ENCODE data around the gene C22orf15.

Gene C22orf15

DNA sequence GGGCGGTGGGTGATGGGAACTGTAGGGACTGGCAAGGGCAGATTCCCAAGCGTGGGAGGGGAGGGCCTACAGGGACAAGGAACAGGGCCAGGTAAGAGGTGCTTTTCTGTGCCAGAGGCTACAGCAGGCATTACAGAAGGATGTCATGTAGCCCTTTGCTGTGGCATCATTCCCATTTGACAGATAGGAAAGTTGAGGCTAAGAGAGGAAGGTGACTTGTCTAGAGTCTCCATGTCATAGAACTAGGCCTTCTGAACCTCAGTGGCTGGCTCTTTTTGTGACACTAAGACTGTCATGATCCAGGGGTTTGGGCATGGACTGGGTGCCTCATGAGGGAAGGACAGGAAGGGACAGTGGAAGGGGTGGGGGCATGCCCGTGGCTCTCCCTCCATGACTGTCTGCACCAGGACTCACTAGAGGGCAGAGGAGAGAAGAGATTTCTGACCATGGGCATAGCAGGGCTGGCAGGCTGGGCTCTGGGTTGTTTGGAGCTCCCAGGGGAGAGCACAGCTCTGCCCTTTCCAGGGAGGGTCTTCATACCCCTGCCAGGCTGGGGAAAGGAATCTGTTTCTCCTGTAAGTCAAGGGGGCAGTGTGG, 13.1 kb downstream of the C22orf15 start:
- 82% methylated on average over 3 of the region's 3 CpGs for WGBS
- Histone ChIP-seq H3K27me3 (ENCODE audit: insufficient read depth, low read length) (peaks cover 20% of the 10 kb centered on the region), H3K4me3 (ENCODE audit: low read length) (no peak overlapping the region), H3K36me3 (ENCODE audit: insufficient read depth, low read length) (no peaks in the 10 kb centered on the region), H3K9ac (ENCODE audit: low read depth, low read length) (no peak overlapping the region), H3K4me1 (ENCODE audit: insufficient read depth, low read length) (peaks cover 7% of the 10 kb centered on the region; the same call in 1 of the 2 replicates), H3K27ac (ENCODE audit: low read depth, low read length) (no peak overlapping the region), H3K9me3 (ENCODE audit: insufficient read depth, low read depth, low read length) (no peaks in the 10 kb centered on the region)

GRCh38 chr22:23777776-23778576, 15.2 kb downstream of the C22orf15 start:
- no peak overlapping the region for H3K27ac ChIP-seq (ENCODE audit: low read depth, low read length)
- H3K4me1 ChIP-seq (ENCODE audit: insufficient read depth, low read length), result no peaks in the 10 kb centered on the region
- WGBS, result 88% methylated on average over 11 of the region's 11 CpGs
- no peak overlapping the region for H3K4me3 ChIP-seq (ENCODE audit: low read length)
- no peaks in the 10 kb centered on the region for H3K9me3 ChIP-seq (ENCODE audit: insufficient read depth, low read depth, low read length)
- no peaks in the 10 kb centered on the region for H3K36me3 ChIP-seq (ENCODE audit: insufficient read depth, low read length)
- no peak overlapping the region for H3K9ac ChIP-seq (ENCODE audit: low read depth, low read length)
- H3K27me3 ChIP-seq (ENCODE audit: insufficient read depth, low read length), result peaks cover 18% of the 10 kb centered on the region

DNA sequence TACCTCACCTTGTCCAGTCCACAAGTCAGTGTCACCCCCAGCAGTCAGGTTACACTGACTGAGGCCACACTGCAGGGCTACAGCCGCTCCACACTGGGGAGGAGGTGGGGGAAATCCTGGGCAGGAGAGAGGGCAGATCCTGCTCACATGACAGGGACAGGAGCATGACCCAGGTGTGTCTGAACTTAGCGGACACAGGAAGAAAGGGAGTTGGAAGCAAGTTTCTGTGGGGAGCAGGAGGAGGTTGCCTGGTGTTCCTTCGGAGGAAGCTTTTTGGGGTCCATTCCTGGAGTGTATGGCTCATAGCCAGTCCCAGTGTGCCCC, 15.7 kb downstream of the C22orf15 start:
- Histone ChIP-seq H3K4me1 (ENCODE audit: insufficient read depth, low read length) (no peaks in the 10 kb centered on the region), H3K27ac (ENCODE audit: low read depth, low read length) (no peak overlapping the region), H3K36me3 (ENCODE audit: insufficient read depth, low read length) (no peaks in the 10 kb centered on the region), H3K4me3 (ENCODE audit: low read length) (no peak overlapping the region), H3K9me3 (ENCODE audit: insufficient read depth, low read depth, low read length) (no peaks in the 10 kb centered on the region), H3K9ac (ENCODE audit: low read depth, low read length) (no peak overlapping the region), H3K27me3 (ENCODE audit: insufficient read depth, low read length) (peaks cover 13% of the 10 kb centered on the region)
- WGBS, result 90% methylated on average over 3 of the region's 3 CpGs

- no peak overlapping the region for H3K9ac ChIP-seq (ENCODE audit: low read depth, low read length)
- H3K36me3 ChIP-seq (ENCODE audit: insufficient read depth, low read length), result no peaks in the 10 kb centered on the region
- no peak overlapping the region for H3K4me3 ChIP-seq (ENCODE audit: low read length)
- H3K9me3 ChIP-seq (ENCODE audit: insufficient read depth, low read depth, low read length), result no peaks in the 10 kb centered on the region
- H3K4me1 ChIP-seq (ENCODE audit: insufficient read depth, low read length), result no peaks in the 10 kb centered on the region
- 94% methylated on average over 16 of the region's 16 CpGs for WGBS
- H3K27ac ChIP-seq (ENCODE audit: low read depth, low read length), result no peak overlapping the region
- H3K27me3 ChIP-seq (ENCODE audit: insufficient read depth, low read length), result peaks cover 7% of the 10 kb centered on the region
Observed at GRCh38 chr22:23779083-23779482, 16.3 kb downstream of the C22orf15 start.

DNA sequence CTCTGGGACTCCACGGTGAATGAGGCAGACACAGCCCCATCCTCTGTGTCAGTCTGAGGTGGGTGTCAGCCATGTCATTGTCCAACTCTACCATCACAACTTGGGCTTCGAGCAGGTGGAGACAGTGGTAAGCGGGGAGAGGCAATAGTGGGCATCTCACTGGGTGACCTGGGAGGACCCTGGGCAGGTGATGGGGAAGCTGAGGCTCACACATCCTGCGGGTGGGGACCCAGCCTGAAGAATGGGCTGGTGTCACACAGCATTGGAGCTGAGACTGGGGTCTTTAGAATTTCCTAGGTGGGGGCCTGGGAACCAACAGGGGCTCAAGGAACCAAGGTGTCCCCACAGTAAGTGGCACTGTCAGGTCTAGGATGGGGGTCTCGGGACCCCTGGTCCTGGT, 16.9 kb downstream of the C22orf15 start:
- WGBS, result 92% methylated on average over 5 of the region's 5 CpGs
- H3K36me3 ChIP-seq (ENCODE audit: insufficient read depth, low read length), result no peaks in the 10 kb centered on the region

DNA sequence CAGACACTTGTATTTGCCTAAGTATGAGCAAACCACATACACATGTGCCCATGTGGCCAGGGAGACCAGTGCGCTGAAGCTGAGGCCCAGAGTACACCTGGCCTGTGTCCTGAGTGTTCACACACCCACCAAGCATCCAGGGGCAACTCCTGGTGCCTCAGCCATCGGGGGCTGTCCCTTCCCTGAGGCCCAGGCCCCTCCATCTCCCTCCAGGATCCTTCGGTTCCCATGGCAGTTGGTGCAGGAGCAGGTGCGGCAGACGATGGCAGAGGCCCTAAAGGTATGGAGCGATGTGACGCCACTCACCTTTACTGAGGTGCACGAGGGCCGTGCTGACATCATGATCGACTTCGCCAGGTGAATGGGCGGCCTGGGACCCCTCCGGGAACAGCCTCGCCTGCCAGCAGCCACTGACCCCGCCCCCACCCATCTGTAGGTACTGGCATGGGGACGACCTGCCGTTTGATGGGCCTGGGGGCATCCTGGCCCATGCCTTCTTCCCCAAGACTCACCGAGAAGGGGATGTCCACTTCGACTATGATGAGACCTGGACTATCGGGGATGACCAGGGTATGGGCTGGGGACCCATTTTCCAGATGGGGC, 17.5 kb downstream of the C22orf15 start:
- Histone ChIP-seq H3K9me3 (ENCODE audit: insufficient read depth, low read depth, low read length) (no peaks in the 10 kb centered on the region), H3K9ac (ENCODE audit: low read depth, low read length) (no peak overlapping the region), H3K4me1 (ENCODE audit: insufficient read depth, low read length) (no peaks in the 10 kb centered on the region), H3K36me3 (ENCODE audit: insufficient read depth, low read length) (no peaks in the 10 kb centered on the region), H3K4me3 (ENCODE audit: low read length) (no peak overlapping the region), H3K27me3 (ENCODE audit: insufficient read depth, low read length) (no peaks in the 10 kb centered on the region), H3K27ac (ENCODE audit: low read depth, low read length) (no peak overlapping the region)
- WGBS, result 89% methylated on average over 20 of the region's 20 CpGs

More for the DNA sequence above, 16.9 kb downstream of the C22orf15 start:
- Histone ChIP-seq H3K27me3 (ENCODE audit: insufficient read depth, low read length) (peaks cover under 1% of the 10 kb centered on the region), H3K9me3 (ENCODE audit: insufficient read depth, low read depth, low read length) (no peaks in the 10 kb centered on the region), H3K27ac (ENCODE audit: low read depth, low read length) (no peak overlapping the region), H3K4me3 (ENCODE audit: low read length) (no peak overlapping the region), H3K4me1 (ENCODE audit: insufficient read depth, low read length) (no peaks in the 10 kb centered on the region), H3K9ac (ENCODE audit: low read depth, low read length) (no peak overlapping the region)

DNA sequence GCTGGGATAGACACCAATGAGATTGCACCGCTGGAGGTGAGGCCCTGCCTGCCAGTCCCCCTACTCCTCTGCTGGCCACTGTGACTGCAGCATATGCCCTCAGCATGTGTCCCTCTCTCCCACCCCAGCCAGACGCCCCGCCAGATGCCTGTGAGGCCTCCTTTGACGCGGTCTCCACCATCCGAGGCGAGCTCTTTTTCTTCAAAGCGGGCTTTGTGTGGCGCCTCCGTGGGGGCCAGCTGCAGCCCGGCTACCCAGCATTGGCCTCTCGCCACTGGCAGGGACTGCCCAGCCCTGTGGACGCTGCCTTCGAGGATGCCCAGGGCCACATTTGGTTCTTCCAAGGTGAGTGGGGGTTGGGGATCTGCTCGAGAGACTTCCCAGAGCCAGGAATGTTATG, 18.3 kb downstream of the C22orf15 start:
- Histone ChIP-seq H3K27ac (ENCODE audit: low read depth, low read length) (no peak overlapping the region), H3K4me1 (ENCODE audit: insufficient read depth, low read length) (0 out of 2 replicates have a peak, but pooled peaks cover under 1% of the 10 kb centered on the region), H3K27me3 (ENCODE audit: insufficient read depth, low read length) (no peaks in the 10 kb centered on the region), H3K4me3 (ENCODE audit: low read length) (no peak overlapping the region), H3K9me3 (ENCODE audit: insufficient read depth, low read depth, low read length) (no peaks in the 10 kb centered on the region), H3K9ac (ENCODE audit: low read depth, low read length) (no peak overlapping the region), H3K36me3 (ENCODE audit: insufficient read depth, low read length) (no peaks in the 10 kb centered on the region)
- WGBS, result 86% methylated on average over 15 of the region's 15 CpGs

- Histone ChIP-seq H3K9ac (ENCODE audit: low read depth, low read length) (no peak overlapping the region), H3K27ac (ENCODE audit: low read depth, low read length) (no peak overlapping the region), H3K27me3 (ENCODE audit: insufficient read depth, low read length) (no peaks in the 10 kb centered on the region), H3K4me1 (ENCODE audit: insufficient read depth, low read length) (peaks cover 6% of the 10 kb centered on the region; the same call in 1 of the 2 replicates), H3K36me3 (ENCODE audit: insufficient read depth, low read length) (no peaks in the 10 kb centered on the region), H3K4me3 (ENCODE audit: low read length) (no peak overlapping the region), H3K9me3 (ENCODE audit: insufficient read depth, low read depth, low read length) (no peaks in the 10 kb centered on the region)
- WGBS, result 80% methylated on average over 14 of the region's 14 CpGs
Observed at GRCh38 chr22:23781511-23782183, 18.9 kb downstream of the C22orf15 start.

DNA sequence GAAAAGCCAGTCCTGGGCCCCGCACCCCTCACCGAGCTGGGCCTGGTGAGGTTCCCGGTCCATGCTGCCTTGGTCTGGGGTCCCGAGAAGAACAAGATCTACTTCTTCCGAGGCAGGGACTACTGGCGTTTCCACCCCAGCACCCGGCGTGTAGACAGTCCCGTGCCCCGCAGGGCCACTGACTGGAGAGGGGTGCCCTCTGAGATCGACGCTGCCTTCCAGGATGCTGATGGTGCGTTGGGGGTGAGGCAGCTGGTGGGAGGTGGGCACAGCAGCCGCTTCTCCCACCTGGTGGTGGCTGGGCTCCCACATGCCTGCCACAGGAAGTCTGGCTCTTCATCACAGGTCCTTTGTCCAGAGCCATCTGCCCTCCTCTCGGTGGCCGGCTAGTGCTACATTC, 19.5 kb downstream of the C22orf15 start:
- Histone ChIP-seq H3K27me3 (ENCODE audit: insufficient read depth, low read length) (no peaks in the 10 kb centered on the region), H3K27ac (ENCODE audit: low read depth, low read length) (no peak overlapping the region), H3K9me3 (ENCODE audit: insufficient read depth, low read depth, low read length) (no peaks in the 10 kb centered on the region), H3K4me1 (ENCODE audit: insufficient read depth, low read length) (peaks cover 6% of the 10 kb centered on the region; the same call in 1 of the 2 replicates), H3K4me3 (ENCODE audit: low read length) (no peak overlapping the region), H3K36me3 (ENCODE audit: insufficient read depth, low read length) (no peaks in the 10 kb centered on the region), H3K9ac (ENCODE audit: low read depth, low read length) (no peak overlapping the region)
- WGBS, result 94% methylated on average over 16 of the region's 16 CpGs

DNA sequence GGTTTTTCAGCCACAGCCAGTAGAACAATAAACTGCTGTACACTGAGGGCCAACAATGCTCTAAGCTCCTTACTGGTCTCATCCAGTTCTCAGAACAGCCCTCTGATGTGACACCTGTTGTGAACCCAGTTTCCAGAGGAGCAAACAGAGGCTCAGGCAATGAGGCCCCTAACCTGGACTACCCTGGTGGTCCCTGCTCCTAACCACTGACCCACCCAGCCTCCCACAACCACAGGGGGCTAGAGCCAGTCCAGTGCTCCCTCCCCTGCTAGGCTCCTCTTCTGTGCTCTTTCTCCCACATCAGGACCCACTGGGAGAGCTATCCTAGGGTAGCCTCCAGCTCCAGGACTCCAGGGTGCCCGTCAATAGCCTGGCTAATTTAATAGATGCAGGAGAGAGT, 19.9 kb downstream of the C22orf15 start:
- Histone ChIP-seq H3K4me1 (ENCODE audit: insufficient read depth, low read length) (peaks cover 7% of the 10 kb centered on the region; the same call in 1 of the 2 replicates), H3K36me3 (ENCODE audit: insufficient read depth, low read length) (no peaks in the 10 kb centered on the region), H3K9ac (ENCODE audit: low read depth, low read length) (no peak overlapping the region), H3K27me3 (ENCODE audit: insufficient read depth, low read length) (no peaks in the 10 kb centered on the region), H3K9me3 (ENCODE audit: insufficient read depth, low read depth, low read length) (no peaks in the 10 kb centered on the region), H3K4me3 (ENCODE audit: low read length) (no peak overlapping the region), H3K27ac (ENCODE audit: low read depth, low read length) (no peak overlapping the region)
- 94% methylated on average over 1 of the region's 1 CpG for WGBS

Measured in HUES64 (cell line).